Measurements from ENCODE around the gene P2RY11.

- no peak for TF ChIP-seq EZH2 (IDR thresholded peaks at IDR 0.05; ENCODE audit: low read depth)
- no peak for TF ChIP-seq CTCF (conservative IDR thresholded peaks at IDR 0.05)
Observed at GRCh38 chr19:10083911-10084310, 27.6 kb upstream of the P2RY11 start.

Data from PC-9 (cell line).